ENCODE results near the gene HOMER1. TPM values are rescaled to one million over a fixed set of nuclear protein-coding genes. Genes with fewer than 3 reads are reported as not detected.

HOMER1 gene, protein sequence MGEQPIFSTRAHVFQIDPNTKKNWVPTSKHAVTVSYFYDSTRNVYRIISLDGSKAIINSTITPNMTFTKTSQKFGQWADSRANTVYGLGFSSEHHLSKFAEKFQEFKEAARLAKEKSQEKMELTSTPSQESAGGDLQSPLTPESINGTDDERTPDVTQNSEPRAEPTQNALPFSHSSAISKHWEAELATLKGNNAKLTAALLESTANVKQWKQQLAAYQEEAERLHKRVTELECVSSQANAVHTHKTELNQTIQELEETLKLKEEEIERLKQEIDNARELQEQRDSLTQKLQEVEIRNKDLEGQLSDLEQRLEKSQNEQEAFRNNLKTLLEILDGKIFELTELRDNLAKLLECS
- 27.7 and 28.0 TPM in 2 replicates for total RNA-seq (2014; rRNA removed; shearing (Covaris generic))

DNA sequence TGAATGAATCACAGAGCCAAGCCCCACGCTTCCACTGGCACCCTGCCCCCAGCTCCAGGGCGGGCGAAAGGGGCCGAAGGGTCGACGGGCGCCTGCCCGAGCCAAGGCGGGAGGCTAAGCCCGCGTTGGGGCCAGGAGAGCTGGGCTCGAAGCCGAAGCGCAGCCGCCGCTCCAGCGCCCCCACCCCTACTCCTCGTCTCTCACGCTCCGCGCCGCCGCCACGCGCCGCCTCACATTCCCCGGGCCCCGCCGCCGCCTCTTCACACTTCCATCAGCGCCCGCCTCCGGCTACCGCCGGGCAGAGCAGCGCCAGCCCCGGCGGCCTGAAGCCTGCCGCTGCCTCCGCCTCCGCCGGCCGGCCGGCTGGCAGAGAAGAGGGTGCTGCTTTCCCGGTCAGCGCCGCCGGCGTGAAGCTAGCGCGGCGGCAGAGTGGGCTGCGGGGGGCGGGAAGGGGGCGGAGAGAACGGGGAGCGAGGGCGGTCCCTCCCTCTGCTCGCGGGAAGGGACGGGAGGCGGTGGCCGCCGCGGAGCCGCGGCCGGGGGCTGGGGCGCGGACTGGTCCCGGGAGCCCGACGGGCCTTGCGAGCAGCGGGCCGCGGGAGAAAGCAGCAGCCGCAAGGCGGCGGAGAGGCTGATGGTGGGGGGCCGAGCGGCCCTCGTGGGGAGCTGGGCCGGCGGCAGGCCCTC is at the start of gene HOMER1:
Gene HOMER1 (minus strand): TSS at position 431 of the 687 bp plus-strand sequence. CDS start 1,360 bp downstream, outside the sequence.
- in situ Hi-C loops (cut with HindIII; ENCODE audit: low sequenced_read_pairs): no loop called here
- peak; percentile 81 for DNase-seq (ENCODE audit: low spot score)

GRCh38 chr5:79563247-79563590 is 49.3 kb upstream of the HOMER1 start:
- in situ Hi-C loops (cut with HindIII; ENCODE audit: low sequenced_read_pairs): no loop called here
- no peak for DNase-seq (ENCODE audit: low spot score)

GRCh38 chr5:79562351-79563246 is 48.7 kb upstream of the HOMER1 start:
- no peak for DNase-seq (ENCODE audit: low spot score)

DNA sequence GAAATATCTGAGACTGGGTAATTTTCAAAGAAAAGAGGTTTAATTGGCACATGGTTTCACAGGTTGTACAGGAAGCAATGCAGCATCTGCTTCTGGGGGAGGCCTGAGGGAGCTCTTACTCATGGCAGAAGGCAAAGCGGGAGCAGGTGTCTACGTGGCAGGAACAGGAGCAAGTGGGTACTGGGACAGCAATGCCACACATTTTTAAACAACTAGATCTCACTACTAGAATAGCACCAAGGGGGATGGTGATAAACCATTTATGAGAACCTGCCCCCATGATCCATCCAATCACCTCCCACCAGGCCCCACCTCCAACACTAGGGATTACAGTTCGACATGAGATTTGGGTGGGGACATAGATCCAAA is 47.6 kb upstream of the HOMER1 start:
- in situ Hi-C loops (cut with HindIII; ENCODE audit: low sequenced_read_pairs): no loop called here
- DNase-seq (ENCODE audit: low spot score): no peak

More at GRCh38 chr5:79562351-79563246, 48.7 kb upstream of the HOMER1 start:
- in situ Hi-C loops (cut with HindIII; ENCODE audit: low sequenced_read_pairs): no loop called here

- DNase-seq (ENCODE audit: low spot score): no peak
- in situ Hi-C loops (cut with HindIII; ENCODE audit: low sequenced_read_pairs): no loop called here
Observed at GRCh38 chr5:79560771-79561524, 47.0 kb upstream of the HOMER1 start.

- in situ Hi-C loops (cut with HindIII; ENCODE audit: low sequenced_read_pairs): no loop called here
- no peak for DNase-seq (ENCODE audit: low spot score)
Observed at GRCh38 chr5:79555418-79555817, 41.5 kb upstream of the HOMER1 start.

- DNase-seq (ENCODE audit: low spot score): no peak
- in situ Hi-C loops (cut with HindIII; ENCODE audit: low sequenced_read_pairs): no loop called here
Observed at GRCh38 chr5:79552984-79553383, 39.0 kb upstream of the HOMER1 start.

GRCh38 chr5:79547982-79548381 is 34.0 kb upstream of the HOMER1 start:
- in situ Hi-C loops (cut with HindIII; ENCODE audit: low sequenced_read_pairs): no loop called here

GRCh38 chr5:79547429-79547822 is 33.5 kb upstream of the HOMER1 start:
- no peak for DNase-seq (ENCODE audit: low spot score)
- in situ Hi-C loops (cut with HindIII; ENCODE audit: low sequenced_read_pairs): no loop called here

More at GRCh38 chr5:79547982-79548381, 34.0 kb upstream of the HOMER1 start:
- DNase-seq (ENCODE audit: low spot score): no peak

DNA sequence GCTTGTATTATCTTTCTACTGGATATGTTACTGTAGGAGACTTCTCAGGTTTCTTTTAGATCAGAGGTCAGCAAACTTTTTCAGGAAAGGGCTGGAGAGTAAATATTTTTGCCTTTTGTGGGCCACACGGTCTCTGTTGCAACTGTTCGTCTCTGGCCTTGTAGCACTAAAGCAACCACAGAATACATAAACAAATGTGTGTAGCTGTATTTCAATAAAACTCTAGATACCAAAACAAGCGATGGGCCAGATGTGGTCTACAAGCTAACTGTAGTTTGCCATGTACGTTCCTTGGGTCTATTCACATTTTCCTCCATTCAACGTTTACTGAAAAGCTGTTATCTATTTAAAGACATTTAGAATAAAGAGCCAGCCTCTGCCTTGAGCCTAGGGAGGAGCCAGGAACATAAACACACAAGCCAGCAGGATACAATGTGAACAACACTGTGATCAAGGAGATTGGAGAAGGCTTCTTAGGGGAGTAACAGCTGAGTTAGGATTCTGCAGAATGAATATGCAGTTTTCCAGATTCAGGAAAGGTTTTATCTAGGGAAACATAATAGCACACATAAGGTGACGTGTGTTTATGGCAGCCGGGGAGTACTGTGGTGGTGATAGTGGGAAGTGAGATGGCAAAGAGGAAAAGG is 33.0 kb upstream of the HOMER1 start:
- in situ Hi-C loops (cut with HindIII; ENCODE audit: low sequenced_read_pairs): no loop called here
- DNase-seq (ENCODE audit: low spot score): no peak

GRCh38 chr5:79544131-79544530 is 30.2 kb upstream of the HOMER1 start:
- in situ Hi-C loops (cut with HindIII; ENCODE audit: low sequenced_read_pairs): no loop called here
- DNase-seq (ENCODE audit: low spot score): no peak

DNA sequence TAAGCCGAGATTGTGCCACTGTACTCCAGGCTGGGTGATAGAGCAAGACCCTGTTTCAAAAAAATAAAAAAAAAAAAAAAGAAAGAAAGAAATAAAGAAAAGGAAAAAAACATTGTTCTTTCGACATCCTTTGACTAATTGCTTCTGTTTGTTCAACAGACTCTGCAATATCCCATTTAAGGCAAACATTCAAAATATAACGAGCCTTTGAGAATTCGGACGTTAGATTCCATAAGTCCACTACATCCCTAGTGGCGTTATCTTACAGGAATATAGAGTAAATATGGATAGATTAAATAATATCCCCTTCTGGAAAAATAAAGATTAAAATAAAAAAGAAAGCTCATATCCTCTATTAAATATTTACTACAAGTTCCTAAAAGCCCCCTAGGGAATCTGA is 27.0 kb upstream of the HOMER1 start:
- no peak for DNase-seq (ENCODE audit: low spot score)
- in situ Hi-C loops (cut with HindIII; ENCODE audit: low sequenced_read_pairs): no loop called here

GRCh38 chr5:79536193-79536906 is 22.4 kb upstream of the HOMER1 start:
- in situ Hi-C loops (cut with HindIII; ENCODE audit: low sequenced_read_pairs): no loop called here
- DNase-seq (ENCODE audit: low spot score): no peak

DNA sequence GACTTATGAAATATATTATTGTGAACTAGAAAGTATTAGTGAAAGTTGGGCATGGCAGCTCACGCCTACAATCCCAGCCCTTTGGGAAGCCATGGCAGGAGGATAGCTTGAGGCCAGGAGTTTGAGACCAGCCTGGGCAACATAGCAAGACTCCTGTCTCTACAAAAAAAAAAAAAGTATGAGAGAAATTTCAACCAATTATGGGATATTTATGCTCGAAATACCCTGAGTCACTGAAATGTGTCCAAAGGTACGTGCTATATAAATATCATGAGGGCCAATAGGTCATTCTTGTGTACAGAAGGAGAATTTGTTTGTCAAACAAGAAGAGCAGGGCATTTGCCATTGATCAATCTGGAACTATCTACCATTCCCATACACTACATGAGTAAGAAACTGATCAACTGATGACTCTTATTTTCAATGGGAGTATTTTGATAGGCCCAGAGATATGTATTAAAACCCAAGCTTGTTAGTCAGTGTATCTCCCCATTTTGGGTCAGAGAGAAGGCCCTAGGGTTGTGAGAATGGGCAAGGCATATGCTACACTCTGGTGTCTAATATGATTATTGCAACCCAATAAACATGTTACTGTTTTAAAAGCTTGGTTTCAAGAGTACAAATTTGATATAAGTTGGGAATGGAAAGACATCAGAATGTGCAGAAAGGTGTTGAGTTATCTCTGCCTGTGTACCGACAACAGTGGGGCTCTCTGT is 21.7 kb upstream of the HOMER1 start:
- in situ Hi-C loops (cut with HindIII; ENCODE audit: low sequenced_read_pairs): no loop called here
- DNase-seq (ENCODE audit: low spot score): no peak

- DNase-seq (ENCODE audit: low spot score): no peak
- in situ Hi-C loops (cut with HindIII; ENCODE audit: low sequenced_read_pairs): no loop called here
Observed at GRCh38 chr5:79529110-79529509, 15.2 kb upstream of the HOMER1 start.

GRCh38 chr5:79527431-79527830 is 13.5 kb upstream of the HOMER1 start:
- in situ Hi-C loops (cut with HindIII; ENCODE audit: low sequenced_read_pairs): no loop called here
- DNase-seq (ENCODE audit: low spot score): no peak

DNA sequence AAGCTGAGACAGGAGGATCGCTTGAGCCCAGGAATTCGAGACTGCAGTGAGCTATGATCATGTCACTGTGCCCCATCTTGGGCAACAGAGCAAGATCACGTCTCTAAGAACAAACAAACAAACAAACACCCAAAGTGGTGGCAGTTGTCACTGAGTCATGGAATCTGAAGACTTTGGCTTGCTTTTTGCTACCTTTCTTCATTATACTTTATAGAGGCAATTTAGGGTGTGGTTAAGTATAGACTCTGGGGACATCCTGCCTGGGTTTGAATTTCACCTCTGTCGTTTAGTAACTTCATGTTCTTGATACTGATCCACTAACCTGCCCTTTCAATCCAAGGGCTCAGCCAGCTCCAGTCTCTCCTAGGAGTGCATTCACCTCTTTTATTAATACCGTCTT is 13.0 kb upstream of the HOMER1 start:
- no peak for DNase-seq (ENCODE audit: low spot score)
- in situ Hi-C loops (cut with HindIII; ENCODE audit: low sequenced_read_pairs): no loop called here

All from G401 (cell line).